ENCODE data around the gene KRTAP4-6. TPM values are rescaled to one million over a fixed set of nuclear protein-coding genes. Genes with fewer than 3 reads are reported as not detected.
"Not testable (repeated sequence)": the region's sequence is repeated elsewhere in the genome, so short reads cannot be mapped to it uniquely, and the experiment has no call there.

The KRTAP4-6 gene
- total RNA-seq, 6 experiments from 2014 or later = not detected

- intact Hi-C loops (cut with DNase I) = no loop called here
- DNase-seq (no peak), ATAC-seq (no peak)
- no peak overlapping the region for H3K4me3 ChIP-seq
- 34% methylated on average over 2 of the region's 2 CpGs for WGBS (ENCODE audit: insufficient coverage, low coverage, low lambda C conversion rate, missing lambda C conversion rate)
- no peak for TF ChIP-seq POLR2A (IDR thresholded peaks at IDR 0.05)
- H3K4me1 ChIP-seq = no peaks in the 10 kb centered on the region
- no peak overlapping the region for H3K27ac ChIP-seq
- no peaks in the 10 kb centered on the region for H3K36me3 ChIP-seq
- H3K9me3 ChIP-seq = no peaks in the 10 kb centered on the region
- H3K27me3 ChIP-seq = no peaks in the 10 kb centered on the region
Observed at GRCh38 chr17:41133880-41134735, 6.2 kb downstream of the KRTAP4-6 start.

GRCh38 chr17:41131979-41132378 is 8.4 kb downstream of the KRTAP4-6 start:
- no peaks in the 10 kb centered on the region for H3K9me3 ChIP-seq
- intact Hi-C loops (cut with DNase I) = no loop called here
- no peak overlapping the region for H3K4me3 ChIP-seq

GRCh38 chr17:41127371-41127770 is 13.0 kb downstream of the KRTAP4-6 start:
- Histone ChIP-seq H3K27ac (no peak overlapping the region), H3K9me3 (no peaks in the 10 kb centered on the region), H3K27me3 (no peaks in the 10 kb centered on the region), H3K4me1 (no peaks in the 10 kb centered on the region), H3K36me3 (no peaks in the 10 kb centered on the region), H3K4me3 (no peak overlapping the region)
- DNase-seq (no peak), ATAC-seq (no peak)
- WGBS (ENCODE audit: insufficient coverage, low coverage, low lambda C conversion rate, missing lambda C conversion rate) = 39% methylated on average over 1 of the region's 1 CpG
- TF ChIP-seq POLR2A (IDR thresholded peaks at IDR 0.05) (no peak), CTCF (IDR thresholded peaks at IDR 0.05) (no peak)
- intact Hi-C loops (cut with DNase I) = no loop called here

More at GRCh38 chr17:41131979-41132378, 8.4 kb downstream of the KRTAP4-6 start:
- ATAC-seq (no peak), DNase-seq (no peak)
- Histone ChIP-seq H3K27me3 (no peaks in the 10 kb centered on the region), H3K27ac (no peak overlapping the region), H3K36me3 (no peaks in the 10 kb centered on the region), H3K4me1 (no peaks in the 10 kb centered on the region)
- 57% methylated on average over 3 of the region's 3 CpGs for WGBS (ENCODE audit: insufficient coverage, low coverage, low lambda C conversion rate, missing lambda C conversion rate)
- TF ChIP-seq POLR2A (IDR thresholded peaks at IDR 0.05) (no peak), CTCF (IDR thresholded peaks at IDR 0.05) (no peak)

- WGBS (ENCODE audit: insufficient coverage, low coverage, low lambda C conversion rate, missing lambda C conversion rate) = 51% methylated on average over 3 of the region's 3 CpGs
- Histone ChIP-seq H3K9me3 (no peaks in the 10 kb centered on the region), H3K4me1 (no peaks in the 10 kb centered on the region), H3K27me3 (no peaks in the 10 kb centered on the region), H3K36me3 (no peaks in the 10 kb centered on the region), H3K4me3 (no peak overlapping the region), H3K27ac (no peak overlapping the region)
- intact Hi-C loops (cut with DNase I) = no loop called here
- no peak for DNase-seq
- ATAC-seq = no peak
- no peak for TF ChIP-seq CTCF (IDR thresholded peaks at IDR 0.05)
- no peak for TF ChIP-seq POLR2A (IDR thresholded peaks at IDR 0.05)
Observed at GRCh38 chr17:41126412-41126811, 13.9 kb downstream of the KRTAP4-6 start.

GRCh38 chr17:41125064-41125463 is 15.3 kb downstream of the KRTAP4-6 start:
- ATAC-seq = no peak
- Histone ChIP-seq H3K27me3 (no peaks in the 10 kb centered on the region), H3K9me3 (no peaks in the 10 kb centered on the region), H3K4me3 (no peak overlapping the region), H3K4me1 (no peaks in the 10 kb centered on the region), H3K27ac (no peak overlapping the region), H3K36me3 (no peaks in the 10 kb centered on the region)
- TF ChIP-seq POLR2A (IDR thresholded peaks at IDR 0.05) (no peak), CTCF (IDR thresholded peaks at IDR 0.05) (no peak)
- intact Hi-C loops (cut with DNase I) = no loop called here
- 58% methylated on average over 2 of the region's 2 CpGs for WGBS (ENCODE audit: insufficient coverage, low coverage, low lambda C conversion rate, missing lambda C conversion rate)
- no peak for DNase-seq

- H3K4me3 ChIP-seq; DNase-seq; ATAC-seq; H3K4me1 ChIP-seq; H3K9me3 ChIP-seq; H3K27ac ChIP-seq; intact Hi-C loops (cut with DNase I); H3K27me3 ChIP-seq; H3K36me3 ChIP-seq: not testable (repeated sequence)
- WGBS (ENCODE audit: insufficient coverage, low coverage, low lambda C conversion rate, missing lambda C conversion rate) = 48% methylated on average over 3 of the region's 3 CpGs
Observed at GRCh38 chr17:41123991-41124371, 16.4 kb downstream of the KRTAP4-6 start, which contains the start of gene KRTAP4-12. TSS of gene KRTAP4-12 (minus strand) at chr17:41124182. CDS start at chr17:41124122, 60 bp downstream.

GRCh38 chr17:41123292-41123990 is 16.9 kb downstream of the KRTAP4-6 start:
- DNase-seq; ATAC-seq; H3K36me3 ChIP-seq; H3K9me3 ChIP-seq; H3K27ac ChIP-seq; intact Hi-C loops (cut with DNase I); H3K4me3 ChIP-seq; H3K27me3 ChIP-seq; H3K4me1 ChIP-seq: not testable (repeated sequence)
- 73% methylated on average over 5 of the region's 12 CpGs for WGBS (ENCODE audit: insufficient coverage, low coverage, low lambda C conversion rate, missing lambda C conversion rate)
